NCI-H128 (cell line): ENCODE measurements around the gene CRAT.
"Not testable (repeated sequence)": the region's sequence is repeated elsewhere in the genome, so short reads cannot be mapped to it uniquely, and the experiment has no call there.

Experiments
- DNase-seq: peaks from one replicate; lab custom pipeline; 2025; ENCODE audit not compliant: unreplicated experiment; lab: John Stamatoyannopoulos, UW

Gene CRAT

DNA sequence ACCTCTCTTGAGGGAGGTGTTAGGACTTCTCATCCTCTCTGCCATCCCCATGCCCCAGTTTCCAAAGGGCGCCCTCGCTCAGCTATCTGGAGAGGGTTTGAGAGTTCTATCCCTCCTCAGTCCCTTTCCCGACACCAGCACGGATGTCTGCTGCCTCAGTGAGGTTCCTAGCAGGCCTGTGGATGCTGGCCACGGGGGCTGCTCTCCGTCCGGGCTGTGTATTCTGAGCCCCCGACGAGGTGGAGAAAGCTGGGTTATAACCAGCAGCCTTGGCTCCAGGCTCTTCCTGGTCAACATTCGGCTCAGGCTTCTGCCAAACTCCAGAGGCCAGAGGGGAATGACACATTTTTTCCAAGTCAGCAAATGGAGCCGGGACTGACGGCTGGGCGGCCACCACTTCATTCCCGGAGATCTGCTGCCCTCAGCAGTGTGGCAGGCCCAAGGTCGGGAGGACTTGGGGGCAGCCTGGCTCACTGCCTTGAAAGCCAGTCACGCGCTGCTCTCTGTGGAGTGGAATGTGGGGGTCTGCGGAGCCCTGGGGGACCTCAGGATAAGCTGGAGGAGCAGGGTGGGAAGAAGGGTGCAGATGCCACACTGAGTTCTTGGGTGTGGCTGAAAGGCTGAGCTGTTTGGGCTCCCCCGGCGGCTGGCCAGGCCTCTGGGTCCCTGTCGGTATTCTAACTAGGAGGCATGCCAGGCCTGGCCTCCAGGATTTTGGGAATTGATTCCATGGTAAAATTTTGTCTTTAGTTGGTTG is 28.1 kb upstream of the CRAT start:
- no peak for DNase-seq

DNA sequence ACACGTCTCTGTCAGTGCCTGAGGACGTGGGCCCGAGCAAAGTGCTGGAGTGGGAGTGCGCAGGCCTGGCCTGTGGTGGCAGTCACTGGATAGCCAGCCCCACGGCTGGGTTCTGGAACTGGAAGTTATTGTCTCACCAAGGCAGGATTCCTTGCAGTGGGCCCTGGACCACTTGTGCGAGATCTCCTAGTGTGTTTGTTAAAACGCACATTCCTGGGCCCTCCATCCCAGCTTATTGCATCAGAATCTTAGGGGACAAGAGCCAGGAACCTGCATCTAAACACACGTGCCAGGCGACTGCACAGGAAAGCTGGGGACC is 27.5 kb upstream of the CRAT start:
- no peak for DNase-seq

DNA sequence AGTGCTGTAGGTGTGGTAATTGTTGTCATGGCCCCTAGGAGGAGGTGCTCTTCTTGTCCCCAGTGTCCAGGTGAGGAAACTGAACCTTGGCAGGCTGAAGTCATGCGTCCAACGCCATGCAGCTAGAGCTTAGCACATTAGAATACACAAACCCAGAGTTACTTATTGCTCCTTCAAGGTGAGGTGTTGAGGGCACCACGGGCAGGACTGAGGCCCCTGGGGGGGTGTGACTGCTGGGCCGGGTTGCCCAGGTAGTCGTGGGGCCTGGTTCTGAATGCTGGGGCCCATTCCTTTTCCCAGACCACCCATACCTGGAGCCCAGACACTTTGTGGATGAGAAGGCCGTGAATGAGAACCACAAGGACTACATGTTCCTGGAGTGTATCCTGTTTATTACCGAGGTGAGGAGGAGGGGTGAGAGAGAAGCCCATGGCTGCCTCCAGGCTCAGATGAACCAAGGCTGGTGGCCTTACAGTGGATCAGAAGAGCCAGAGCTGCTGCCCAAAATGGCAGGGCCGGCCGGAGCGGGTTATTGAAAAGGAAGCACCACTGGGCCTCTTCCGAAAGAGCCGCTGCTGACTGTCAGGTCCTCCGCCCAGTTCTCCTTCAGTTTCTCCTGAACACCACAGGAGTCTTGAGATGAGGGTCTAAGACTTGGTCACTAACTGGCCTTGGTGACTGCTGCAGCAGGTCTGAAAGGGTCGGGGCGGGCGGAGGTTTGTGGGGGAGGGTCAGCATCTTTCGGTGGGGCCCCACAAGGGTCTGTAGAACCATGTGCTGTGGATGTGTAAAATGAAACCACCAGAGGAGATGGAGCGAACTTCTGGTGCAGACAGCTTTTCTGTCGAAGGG is 26.9 kb upstream of the CRAT start:
- no peak for DNase-seq

DNA sequence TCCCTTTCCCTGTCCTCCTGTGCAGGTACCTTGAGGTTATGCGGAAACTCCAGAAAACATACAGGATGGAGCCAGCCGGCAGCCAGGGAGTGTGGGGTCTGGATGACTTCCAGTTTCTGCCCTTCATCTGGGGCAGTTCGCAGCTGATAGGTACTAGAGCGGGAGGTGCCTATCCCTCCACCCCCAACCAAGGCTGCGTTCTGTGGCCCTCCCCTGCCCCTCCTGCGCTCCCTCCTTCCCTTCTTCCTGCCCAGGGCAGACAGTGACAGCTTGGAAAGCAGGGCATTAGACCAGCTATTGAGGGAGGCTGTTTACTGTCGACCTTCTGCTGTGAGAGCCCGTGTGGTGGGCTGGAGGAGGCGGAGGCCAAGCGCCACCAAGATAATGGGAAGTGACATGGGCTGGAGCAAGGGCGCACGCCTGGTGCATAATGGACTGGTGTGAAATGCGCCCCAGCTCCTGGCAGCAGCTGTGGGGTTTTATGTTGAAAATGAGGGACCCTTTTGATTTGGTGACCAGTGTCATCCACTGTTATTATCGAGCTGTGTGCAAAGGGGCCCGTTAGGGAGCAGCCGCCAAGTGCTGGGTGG is 25.9 kb upstream of the CRAT start:
- no peak for DNase-seq

DNA sequence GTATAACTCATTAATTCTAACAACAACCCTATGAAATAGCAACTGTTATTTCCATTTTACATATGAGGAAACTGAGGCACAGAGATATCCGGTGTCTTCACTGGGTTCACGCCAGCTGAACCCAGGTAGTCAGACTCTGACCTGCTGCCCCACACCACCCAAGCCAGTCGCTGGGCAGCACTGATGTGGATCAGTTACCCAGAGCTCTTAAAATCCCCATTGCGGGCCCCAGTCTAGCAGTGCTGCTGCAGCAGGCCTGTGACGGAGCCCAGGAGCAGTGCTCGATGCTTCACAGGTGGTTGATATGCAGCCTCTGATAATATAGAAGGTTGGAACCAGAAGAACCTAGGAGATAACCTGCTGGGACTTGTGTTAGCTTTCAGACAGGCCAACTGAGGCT is 24.9 kb upstream of the CRAT start:
- DNase-seq: no peak

DNA sequence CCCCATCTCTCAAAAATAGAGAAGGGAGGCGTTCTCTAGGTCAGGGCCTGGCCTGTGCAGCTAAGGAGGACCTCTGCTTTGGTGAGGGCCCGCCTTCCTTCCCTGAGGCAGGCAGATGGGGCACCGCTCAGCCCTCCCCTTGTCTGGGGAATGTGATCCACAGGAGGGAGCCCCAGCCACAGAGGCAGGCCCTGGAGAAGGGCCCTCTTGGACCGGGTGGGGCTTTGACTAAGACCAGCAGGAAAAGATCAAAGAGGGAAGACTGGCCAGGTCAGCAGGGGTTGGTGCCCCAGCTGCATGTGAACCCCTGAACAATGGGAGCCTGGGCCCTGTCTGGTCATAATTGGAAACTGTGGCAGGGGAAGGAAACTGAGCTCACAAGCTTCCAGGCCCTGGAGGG is 22.5 kb upstream of the CRAT start:
- no peak for DNase-seq

DNA sequence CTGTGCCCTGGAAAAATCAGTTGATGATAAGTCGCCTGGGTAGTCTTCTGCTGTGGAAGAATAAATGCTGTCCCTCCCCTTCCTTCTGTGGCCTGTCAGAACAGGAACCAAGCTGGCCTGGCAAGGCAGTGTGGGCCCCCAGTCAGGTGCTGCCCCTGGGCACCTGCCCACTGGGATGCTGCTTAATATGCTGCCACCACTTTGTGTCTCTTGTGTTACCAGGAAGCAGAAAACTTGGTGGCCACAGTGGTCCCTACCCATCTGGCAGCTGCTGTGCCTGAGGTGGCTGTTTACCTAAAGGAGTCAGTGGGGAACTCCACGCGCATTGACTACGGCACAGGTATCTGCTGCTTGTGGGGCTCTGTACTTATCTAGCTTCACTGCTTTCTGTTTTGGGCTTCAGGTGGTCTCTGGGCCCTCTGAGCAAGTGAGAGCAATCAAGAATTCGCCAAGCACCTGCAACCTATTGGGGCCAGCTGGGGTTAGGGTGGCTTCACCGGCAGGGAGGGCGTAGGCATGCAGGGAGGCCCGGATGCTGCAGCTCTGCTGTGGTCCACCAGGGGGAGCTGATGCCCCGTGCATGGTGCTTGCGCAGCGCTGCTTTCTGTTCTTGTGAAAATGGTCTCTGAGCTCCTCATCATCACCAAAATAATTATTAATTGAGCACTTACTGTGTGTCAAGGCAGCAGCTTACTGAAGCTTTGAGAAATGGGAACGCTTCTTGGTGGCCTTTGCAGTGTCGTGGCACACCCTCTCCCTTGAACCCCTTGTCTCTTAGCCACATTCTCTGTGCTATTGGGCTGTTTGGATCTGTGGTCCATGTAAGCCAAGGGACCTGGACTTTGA is 20.9 kb upstream of the CRAT start:
- no peak for DNase-seq

DNA sequence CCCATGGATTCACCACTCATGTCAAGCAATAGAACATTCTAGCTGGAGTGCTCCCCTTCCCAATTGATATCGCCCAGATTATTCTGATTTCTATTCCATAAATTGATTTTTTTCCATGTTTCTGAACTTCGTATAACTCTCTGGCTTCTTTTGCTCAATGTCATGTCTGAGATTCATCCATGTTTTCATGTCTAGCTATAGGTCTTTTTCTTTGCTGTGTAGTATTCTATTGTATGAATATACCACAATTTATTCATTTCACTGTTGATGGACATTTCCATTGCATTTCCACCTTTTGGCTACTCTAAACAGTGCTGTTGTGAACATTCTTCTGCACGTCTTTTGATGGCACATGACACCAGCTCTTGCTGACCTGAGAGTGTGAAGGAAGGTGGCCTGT is 20.2 kb upstream of the CRAT start:
- no peak for DNase-seq

DNA sequence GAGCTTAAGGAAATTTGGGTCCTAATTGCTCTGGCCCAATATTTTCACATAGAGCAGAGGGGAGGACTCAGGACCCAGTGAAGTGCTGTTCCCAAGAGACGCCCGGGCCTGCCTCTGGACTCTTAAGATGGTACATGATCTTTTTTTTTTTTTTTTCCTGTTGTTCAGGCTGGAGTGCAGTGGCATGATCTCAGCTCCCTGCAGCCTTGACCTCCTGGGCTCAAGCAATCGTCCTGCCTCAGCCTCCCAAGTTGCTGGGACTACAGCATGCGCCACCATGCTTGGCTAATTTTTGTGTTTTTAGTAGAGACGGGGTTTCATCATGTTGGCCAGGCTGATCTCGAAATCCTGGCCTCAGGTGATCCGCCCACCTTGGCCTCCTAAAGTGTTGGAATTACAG is 19.7 kb upstream of the CRAT start:
- not testable (repeated sequence) for DNase-seq

DNA sequence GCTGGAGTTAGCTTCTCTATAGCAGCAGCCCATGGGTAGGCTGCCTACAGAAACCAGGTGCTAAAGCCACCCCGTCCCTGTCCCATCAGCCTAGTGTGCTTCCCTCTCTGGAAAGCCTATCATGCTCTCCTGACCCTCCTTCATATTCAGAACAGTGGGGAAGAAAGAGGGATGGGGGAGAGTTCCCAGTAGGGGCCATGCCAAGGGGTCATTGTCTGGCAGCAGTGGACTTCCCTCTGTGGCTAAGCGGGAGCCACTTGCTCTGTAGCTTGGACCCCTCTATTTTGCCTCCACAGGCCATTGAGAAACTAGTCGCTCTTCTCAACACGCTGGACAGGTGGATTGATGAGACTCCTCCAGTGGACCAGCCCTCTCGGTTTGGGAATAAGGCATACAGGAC is 18.1 kb upstream of the CRAT start:
- no peak for DNase-seq

DNA sequence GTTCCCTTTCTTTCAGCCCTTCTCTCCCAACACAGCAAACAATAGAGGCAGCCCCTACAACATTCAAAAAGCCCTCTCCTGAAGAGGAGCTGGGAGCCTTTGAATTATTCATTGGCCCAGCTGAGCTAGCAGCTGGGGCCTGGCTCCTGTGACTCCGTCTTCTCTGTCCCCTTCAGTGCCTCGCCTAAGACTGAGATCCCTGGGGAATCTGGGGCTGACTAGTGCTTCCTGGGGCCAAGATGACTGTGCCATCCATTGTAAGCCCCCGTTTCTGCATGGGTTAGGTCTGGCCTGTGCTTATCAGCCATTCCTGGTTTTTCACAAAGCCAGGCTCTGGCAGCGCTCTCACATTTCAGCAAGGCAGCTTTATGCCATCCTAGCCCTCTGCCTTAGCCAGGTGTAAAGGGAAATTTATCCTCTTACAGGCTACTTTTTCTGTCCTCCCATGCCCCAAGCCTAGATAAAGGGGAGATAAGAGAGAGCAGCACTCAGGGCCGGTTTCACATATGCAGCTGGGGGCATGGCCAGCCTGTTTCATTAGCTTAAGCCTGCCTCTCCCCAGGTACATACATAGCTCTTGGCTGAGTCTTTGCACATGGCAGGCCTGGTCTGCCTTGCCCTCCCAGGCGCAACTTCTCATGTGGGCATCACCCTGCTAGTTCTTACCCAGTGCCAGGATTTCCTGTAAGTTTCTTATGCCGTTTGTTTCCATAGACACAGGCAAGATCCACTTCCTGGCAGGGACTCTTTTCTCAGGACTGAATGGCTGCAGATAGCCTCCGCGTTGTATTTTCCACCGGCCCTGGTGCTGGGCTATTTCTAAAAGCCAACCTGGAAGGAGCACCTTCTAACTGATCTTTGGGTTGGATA is 16.4 kb upstream of the CRAT start:
- DNase-seq: no peak

DNA sequence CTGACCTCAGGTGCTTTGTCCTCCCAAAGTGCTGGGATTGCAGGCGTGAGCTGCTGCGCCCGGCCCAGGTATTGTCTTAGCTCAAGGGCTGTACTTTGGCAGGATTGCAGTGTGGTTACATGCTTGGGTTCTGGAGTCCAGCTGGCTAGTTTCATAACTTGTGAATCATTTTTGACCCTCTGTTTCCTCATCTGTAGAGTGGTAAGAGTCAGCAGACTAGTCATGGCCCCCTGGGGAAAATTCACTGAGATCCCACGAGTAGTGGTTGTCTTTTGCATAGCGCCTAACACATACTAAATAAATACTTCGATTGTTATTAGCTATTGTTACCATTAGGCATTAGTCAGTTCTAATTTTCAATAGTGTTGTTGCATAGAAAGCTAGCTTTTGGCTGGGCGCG is 14.9 kb upstream of the CRAT start:
- DNase-seq: no peak

DNA sequence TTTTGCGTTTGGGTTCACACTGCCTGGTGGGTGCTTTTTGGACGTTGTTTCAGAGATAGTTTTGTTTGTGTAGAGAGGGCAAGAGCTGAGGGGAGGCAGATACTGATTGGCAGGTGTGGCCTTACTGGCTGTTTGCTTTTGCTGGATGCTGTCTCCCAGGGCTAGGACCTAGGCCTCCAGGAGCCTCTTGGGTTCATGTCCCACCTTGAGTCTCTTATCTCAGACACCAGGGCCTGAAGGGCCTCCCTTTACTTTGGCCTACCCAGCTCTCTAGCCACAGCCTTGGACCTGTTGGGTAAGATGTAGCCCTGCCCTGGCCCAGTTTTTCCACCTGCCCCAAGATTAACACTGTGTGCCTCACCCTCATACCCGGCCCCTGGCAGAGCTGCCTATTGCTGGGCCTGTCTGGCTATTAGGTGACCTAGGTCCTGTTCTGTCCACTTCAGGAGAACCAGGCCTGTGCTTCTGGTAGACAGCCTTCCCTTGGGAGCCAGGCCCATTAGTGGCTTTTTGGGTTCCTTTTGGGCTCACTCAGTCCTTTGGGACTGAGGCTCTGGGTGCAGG is 14.0 kb upstream of the CRAT start:
- DNase-seq: no peak

DNA sequence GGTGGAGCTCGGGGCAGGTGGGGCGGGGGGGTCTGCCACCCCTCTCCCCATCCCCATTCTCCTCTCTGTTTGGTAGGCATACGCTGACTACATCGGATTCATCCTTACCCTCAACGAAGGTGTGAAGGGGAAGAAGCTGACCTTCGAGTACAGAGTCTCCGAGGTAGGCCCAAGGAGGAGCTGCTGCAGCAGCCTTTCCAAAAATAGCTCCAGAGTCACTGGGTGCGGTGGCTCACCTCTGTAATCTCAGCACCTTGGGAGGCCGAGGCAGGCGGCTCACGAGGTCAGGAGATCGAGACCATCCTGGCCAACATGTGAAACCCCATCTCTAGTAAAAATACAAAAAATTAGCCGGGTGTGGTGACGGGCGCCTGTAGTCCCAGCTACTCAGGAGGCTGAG is 12.4 kb upstream of the CRAT start:
- DNase-seq: not testable (repeated sequence)

DNA sequence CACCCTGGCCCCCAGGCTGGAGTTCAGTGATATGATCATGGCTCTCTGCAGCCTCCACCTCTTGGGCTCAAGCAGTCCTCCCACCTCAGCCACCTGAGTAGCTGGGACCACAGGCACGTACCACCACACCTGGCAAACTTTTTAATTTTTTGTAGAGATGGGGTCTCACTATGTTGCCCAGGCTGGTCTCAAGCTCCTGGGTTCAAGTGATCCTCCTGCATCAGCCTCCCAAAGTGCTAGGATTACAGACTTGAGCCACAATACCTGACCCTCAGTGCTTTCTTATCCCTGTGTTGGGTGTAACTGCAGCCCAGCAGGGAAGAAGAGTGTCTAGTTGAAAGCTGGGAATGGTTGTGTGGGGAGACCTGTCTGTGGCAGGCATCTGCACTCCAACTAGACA is 11.5 kb upstream of the CRAT start:
- no peak for DNase-seq

DNA sequence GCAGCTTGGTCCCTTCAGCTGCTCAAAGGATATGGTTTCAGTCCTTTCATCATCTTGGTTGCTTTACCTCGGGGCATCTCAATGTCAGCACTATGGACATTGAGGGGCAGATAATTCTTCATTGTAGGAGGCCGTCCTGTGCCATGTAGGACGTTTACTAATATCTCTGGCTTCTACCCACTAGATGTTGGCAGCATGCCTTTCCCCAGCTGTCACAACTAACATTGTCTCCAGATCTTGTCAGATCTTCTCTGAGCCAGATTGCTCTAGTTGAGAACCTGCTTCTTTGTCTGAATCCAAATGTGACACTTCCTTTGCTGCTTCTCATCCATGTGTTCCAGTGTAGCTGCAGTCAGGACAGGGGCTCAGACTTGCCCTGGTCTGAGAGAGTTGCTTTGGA is 10.9 kb upstream of the CRAT start:
- DNase-seq: no peak

DNA sequence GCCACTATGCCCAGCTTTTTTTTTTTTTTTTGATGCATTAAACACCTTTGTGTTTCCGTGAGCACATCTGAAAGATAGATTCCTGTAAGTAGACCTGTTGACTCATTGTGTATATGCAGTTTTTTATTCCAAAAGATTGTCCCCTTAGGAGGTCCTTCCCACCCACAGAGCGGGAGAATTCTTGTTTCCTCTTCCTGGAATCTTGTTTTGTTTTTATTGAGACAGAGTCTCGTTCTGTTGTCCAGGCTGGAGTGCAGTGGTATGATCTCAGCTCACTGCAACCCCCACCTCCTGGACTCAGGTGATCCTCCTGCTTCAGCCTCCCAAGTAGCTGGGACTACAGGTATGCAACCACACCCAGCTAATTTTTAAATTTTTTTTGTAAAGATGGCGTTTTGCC is 8.2 kb upstream of the CRAT start:
- DNase-seq: no peak

DNA sequence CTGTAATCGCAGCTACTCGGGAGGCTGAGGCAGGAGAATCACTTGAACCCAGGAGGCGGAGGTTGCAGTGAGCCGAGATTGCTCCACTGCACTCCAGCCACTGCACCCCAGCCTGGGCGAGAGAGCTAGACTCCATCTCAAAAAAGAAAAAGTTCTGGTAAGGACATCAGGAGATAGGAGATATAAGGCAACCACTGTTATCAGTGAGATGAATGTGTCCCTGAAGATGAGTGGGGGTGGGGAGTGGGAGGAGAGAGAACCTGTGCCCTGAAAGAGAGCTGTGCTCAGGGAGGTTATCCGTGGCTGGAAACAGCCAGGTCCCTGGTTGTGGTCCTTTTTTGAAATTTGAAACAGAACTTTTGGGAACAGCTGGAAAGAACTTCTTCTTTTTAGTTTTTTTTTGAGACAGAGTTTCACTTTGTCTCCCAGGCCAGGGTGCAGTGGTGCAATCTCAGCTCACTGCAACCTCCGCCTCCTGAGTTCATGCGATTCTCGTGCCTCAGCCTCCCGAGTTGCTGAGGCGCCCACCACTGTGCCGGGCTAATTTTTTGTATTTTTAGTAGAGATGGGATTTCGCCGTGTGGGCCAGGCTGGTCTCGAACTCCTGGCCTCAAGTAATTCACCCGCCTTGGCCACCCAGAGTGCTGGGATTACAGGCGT is 3.2 kb upstream of the CRAT start:
- no peak for DNase-seq

DNA sequence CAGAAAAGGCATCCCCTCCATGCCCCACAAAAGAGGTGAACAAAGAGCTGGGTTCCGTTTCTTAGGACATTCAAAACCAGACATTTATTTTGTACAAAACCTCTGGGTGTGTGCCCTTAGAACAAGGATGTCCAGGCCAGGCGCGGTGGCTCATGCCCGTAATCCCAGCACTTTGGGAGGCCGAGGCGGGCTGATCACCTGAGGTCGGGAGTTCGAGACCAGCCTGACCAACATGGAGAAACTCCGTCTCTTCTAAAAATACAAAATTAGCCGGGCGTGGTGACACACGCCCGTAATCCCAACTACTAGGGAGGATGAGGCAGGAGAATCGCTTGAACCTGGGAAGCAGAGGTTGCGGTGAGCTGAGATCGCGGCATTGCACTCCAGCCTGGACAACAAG is 1.9 kb upstream of the CRAT start:
- DNase-seq: not testable (repeated sequence)
